Right renal pelvis (tissue), 4 donors: Measurements from ENCODE around the gene CRIM1. TPM values are rescaled to one million over a fixed set of nuclear protein-coding genes. Genes with fewer than 3 reads are reported as not detected.

Experiments used
- DNase-seq, 4 donors: peaks; one replicate each; pipeline ENCODE4 v3.0.0-alpha.2; 2013; ENCODE audit warnings: low read depth in 4 of 4, low spot score in 3 of 4, missing footprints in 1 of 4
- polyA plus RNA-seq, 4 donors: library from polyadenylated mRNA; unstranded; fragments of 120-200 nt; gene quantifications; one replicate each; pipeline ENCODE4 v1.2.1, GENCODE V29; 2013; ENCODE audit not compliant: insufficient read length in 4 of 4

The CRIM1 gene
- polyA plus RNA-seq, 4 donors = 93.5 to 115 (median 103) TPM

DNA sequence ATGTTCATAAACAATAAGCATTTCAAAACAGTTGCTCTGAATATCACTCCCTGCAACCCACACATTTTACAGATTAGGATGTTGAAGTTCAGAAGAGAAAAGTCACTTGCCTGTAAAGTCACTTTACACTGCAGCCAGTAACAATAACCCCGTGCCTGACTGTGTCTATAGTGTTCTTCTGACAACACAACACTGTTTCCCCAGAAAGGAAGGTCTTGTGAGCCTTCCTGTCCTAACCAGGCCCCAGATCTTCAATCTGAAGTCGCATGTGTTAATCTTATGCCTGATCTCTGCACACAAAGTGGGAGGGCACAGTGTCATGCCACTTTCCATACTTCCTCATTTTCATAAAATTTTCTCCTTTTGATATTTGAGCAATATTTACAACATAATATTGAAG is 122.2 kb downstream of the CRIM1 start:
- no peak for DNase-seq

DNA sequence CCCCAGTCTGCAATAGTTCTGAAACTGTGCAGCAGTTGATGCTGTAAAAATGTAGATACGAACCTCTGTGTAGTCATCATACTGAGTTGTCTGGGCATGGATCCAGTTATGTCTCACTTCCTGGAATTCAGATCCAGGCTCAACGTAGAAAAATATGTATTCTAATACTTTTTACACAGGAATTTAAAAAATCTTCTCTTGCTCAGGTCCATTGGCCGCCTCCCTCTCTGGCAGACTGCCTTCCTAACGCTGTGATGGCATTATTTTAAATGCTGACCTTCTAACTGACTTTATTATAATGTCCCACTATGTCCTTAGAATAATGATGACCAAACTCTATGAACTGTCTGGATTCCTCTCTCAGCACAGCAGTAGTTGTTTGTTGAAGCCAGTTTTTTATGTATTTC is 122.8 kb downstream of the CRIM1 start:
- no peak for DNase-seq

DNA sequence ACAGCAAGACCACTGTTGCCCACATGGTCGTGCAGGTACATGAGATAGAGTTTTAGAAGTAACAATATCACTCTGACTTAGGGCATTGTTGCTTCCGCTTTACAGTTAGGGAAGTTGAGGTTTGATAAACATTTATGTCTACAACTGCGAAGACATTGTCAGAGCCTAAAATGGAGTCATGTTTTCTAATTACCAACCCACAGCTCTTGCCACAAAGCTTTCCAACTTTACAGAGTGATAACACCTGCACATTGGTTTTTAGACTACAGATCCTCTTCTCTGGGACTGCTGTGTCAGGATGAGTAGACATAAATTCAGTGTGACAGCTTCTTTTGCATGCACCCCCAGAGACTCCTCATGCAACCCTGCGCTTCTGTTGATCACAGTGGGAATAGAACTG is 123.4 kb downstream of the CRIM1 start:
- DNase-seq = no peak

DNA sequence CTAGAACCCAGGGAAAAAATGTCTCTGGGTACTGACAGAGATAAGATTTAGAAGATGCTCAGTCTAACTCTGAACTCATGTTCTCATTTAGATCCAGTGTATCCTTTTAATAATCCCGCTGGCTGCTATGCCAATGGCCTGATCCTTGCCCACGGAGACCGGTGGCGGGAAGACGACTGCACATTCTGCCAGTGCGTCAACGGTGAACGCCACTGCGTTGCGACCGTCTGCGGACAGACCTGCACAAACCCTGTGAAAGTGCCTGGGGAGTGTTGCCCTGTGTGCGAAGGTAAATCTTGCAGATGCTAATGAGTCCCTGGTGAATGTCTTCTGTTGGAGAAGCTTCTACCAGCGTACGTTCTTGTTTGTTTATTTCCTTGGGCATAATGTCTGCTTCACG is 123.8 kb downstream of the CRIM1 start:
- no peak for DNase-seq

DNA sequence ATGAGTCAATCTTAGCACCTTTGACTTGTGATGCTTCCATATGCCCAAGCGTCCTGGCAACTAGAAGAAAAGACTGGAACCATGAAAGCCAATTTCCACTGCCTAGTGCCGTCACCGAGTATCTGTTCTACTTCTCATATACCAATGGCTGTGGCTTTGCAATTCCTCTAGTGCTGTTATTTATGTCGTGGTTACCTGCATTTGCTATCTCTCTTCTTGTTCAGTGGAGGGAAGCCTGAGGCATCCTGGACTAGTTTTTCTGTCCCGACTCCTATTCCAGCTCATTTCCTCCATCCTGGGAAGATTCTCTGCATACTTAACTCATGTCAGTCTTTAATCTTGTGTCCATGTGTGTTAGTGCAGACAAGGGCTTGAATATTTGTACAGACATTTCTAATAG is 124.5 kb downstream of the CRIM1 start:
- DNase-seq = no peak

DNA sequence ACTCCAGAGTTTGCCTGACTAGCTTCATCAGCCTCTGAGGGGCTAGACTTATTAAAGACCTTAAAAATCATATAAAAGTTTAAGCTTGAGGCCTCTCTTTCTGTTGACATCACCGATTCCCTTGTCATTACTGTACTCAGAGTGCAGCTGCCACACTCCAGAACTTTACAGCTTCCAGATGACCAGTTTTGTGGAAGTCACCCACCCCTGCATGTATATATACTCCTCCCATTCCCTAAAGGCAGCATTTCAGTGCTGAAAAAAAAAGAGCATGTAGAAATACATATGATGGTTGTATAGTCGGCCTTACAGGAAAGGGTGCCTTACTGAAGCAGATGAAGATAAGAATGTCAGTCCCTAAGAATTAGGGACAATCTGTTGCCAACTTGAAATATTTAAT is 125.1 kb downstream of the CRIM1 start:
- DNase-seq = no peak

DNA sequence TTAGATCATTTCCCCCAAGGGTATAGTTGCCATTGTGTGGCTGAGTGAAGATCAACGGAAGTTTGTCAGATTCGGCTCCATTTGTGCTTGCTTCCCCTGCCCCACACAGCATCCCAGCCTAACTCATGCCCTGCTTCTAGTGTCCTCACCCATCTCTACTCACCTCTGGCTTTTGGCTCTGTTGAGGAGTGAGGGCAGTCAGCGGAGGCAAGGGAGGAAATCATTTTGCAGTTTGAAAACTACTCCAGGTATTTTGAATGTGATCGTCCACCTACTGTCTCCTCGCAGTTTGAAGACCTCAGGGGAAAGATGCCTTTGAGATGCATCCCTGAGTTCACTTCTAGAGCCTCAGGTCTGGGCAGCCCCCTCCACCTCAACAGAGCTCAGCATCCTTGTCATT is 126.1 kb downstream of the CRIM1 start:
- DNase-seq = no peak

DNA sequence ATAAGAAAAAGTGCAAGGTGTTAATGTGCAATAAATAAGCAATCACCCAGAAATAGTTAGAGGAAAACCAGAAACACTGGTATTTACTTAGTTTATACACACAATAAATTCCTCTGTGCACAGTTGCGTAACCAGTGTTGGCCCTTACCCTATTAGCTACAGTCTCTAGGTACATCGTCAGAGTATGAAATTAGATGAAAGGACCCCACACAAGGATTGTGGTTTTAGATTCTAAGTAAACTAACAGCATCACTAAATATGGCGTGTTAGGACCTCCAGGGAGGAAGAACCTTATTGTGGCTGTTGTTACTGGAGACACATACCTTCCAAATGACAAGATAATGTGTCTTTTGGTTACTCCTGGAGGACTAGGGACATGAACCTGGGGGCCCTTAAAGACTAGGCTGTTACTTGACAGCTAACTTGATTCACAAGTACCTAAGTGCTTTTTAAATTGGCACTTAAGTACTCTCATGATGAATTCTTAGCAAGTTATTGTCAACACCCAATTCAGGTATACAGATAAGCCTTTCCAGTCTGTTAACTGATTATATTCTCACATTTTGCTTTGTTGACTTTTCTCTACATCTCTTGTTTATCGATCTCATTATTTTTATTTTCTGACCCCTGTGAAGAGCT is 127.1 kb downstream of the CRIM1 start:
- DNase-seq = no peak

DNA sequence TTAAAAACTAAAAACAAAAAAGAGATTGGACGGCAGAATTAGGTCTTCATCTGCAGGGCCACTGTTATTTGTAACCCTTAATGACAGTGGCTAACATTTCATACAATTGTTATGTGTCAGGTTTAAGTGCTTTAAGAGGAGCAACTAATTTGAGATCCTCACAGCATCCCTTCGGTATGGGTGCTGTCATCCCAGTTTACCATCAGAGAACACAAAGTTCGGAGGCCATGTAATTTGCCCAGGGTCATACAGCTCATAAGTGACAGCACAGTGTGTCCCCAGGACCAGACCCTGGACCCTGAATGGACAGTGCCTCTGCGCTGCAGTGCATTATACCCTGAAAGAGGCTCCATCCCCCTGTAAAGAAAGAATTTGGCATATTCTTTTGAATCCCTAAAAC is 127.7 kb downstream of the CRIM1 start:
- DNase-seq = no peak

DNA sequence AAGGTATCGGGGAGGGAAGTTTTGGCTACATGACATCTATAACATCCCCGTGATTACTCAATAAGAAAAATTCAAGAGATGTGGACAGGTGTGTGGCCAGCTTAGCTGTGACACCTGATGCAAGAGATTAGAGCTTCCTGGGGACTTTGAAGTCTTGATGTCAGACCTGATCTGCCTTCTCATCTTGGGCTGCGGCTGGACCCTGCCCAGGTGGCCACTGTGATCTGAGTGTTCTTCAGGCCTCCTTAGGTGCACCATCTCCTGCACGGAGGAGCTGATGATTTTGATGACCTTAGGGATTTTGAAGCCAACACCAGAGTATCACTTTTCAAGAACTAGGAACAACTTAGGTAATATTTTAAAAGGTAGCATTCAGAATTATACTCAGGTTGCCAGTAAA is 128.9 kb downstream of the CRIM1 start:
- no peak for DNase-seq

DNA sequence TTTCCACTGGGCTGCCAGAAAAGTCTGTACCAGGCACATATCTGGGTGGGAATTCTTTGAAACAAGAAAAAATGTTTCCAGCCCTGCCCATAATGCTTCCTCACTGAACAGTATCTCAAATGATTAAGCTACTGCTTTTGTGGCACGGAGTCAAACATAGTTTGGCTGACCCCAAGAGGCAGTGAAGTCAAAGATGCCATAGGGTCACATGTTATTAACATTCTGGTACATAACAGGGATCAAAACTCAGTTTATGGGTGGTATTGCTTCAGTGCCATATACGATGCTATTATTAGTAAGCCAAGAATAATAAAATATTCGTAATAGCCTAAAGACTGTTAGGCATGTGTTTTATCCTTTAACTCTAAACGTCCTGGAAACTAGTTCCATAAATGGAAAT is 129.9 kb downstream of the CRIM1 start:
- no peak for DNase-seq

DNA sequence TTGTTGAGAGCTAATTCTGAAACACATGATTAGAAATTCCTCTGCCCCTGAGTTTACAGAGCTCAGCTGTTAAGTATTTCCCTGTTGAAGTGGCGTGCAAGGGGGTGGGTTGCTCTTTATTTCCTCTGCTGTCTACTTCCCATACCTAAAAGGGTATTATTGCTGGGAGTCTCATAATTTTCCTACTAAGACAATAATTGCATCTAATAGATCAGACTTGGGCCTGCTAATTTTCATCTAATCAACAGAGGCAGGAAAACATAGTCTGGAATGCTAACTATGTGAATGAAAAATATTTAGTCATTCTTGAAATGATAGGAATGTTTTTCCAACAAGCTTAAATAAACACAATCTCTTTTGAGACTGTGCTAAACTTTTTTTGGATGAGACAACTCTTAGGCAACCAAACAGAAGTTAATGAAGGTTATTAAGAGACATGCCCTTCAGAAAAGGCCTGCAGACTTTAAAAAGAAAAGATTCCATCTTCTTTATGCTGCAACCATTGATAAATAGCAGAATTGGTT is 131.0 kb downstream of the CRIM1 start:
- peak in 1 of 4 donors; percentile 37 for DNase-seq

DNA sequence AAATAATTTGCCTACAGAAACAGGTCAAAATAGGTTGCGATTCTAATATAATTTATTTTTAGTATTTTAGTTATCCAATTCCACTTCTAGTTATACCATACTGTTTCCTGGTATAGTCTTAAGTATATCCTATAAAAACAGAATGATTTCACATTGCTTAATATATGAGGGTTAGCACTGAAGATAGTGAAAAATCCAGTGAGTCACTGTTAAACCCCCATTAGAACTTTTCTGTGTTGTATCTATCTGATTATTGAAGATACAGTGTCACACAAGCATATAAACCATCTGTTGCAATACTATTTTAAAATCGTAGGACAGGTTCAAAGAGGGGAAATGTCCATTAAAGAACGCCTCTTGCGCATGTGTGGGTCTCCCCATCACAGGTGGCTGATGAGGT is 132.4 kb downstream of the CRIM1 start:
- DNase-seq = no peak

DNA sequence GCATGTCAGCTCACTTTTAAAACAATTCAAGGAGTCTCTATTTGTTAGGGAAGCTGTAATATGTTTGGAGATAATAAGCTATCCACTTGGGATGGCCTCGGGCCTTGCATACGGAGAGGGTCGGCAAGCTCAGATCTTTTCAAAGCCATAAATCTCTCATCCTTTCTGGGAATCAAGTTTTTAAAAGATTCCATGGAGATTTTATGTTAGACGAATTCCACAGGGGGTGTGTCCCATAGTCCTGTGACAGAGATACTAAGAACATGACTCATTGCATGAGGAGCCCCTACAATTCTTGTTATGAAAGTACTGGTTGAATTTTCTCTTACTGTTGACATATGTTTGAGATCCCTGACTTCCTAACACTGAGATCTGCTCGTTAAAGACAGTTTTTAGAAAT is 133.7 kb downstream of the CRIM1 start:
- no peak for DNase-seq

DNA sequence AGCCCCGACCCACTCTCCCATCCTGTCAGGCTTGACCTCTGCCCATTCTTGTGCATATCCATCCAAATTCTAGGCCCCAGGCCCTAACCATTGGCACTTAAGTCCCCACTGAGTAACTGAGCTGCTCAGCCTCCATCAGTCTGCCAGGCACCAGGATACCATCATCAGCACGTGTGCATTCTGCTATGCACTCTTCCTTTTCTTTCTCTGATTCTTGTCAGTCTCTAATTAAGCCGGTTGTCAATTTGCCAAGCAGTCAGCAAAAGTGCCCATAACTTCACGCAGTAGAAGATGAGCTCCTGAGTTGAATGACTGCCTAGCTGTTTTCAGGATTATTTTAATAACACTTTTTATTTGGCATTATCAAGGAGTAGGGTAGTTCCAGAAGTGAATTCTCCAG is 135.2 kb downstream of the CRIM1 start:
- no peak for DNase-seq

DNA sequence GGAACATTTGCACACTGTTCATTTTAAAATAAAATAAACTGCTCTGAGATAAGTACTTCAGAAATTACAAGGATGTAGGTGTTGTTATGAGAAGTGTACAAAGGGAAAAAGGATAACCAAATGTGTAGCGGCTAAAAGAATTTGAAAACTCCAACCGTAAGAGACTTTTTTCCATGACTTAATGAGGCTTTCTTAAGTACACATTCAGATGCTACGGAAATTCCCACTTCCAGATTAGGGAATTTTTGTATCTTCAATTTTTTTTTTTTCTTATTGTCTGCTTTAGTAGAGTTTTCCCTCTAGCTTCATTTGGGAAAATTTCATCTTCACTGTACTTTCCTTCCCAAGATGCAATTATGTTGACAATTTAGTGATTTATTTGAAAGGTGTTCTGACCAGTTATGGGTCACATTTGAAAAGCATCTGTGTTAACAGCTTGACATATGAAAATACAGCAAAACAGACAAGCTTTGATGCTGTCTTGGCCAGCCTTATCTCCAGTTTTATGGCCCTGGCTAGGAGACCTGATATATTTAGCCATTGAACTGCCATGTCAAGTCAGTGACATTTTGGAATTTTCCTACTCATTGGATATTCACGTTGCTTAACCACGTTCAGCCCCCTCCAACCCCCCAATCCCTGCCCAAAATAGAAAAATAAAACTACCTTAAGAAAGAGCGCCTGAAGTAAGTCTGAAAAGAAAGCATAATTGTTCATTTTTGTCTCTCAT is 136.8 kb downstream of the CRIM1 start:
- DNase-seq = no peak

DNA sequence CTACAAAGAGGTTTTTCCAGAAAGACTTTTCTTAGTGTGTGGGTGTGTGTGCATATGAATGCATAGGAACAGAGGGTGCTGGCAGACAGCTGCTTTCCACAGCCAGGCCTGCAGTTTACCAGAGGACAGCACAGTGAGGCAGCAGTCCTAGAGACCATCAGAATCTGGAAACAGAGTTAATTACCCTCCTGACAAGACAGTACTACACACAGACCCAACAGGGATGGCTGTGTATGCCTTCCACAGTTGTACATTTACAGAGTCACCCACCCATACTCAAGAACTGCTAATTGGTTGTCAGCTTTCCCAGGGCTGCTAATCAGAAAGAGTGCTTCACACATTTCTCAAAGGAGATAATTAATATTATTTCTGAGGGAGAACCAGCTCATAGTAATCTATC is 137.7 kb downstream of the CRIM1 start:
- DNase-seq = no peak

DNA sequence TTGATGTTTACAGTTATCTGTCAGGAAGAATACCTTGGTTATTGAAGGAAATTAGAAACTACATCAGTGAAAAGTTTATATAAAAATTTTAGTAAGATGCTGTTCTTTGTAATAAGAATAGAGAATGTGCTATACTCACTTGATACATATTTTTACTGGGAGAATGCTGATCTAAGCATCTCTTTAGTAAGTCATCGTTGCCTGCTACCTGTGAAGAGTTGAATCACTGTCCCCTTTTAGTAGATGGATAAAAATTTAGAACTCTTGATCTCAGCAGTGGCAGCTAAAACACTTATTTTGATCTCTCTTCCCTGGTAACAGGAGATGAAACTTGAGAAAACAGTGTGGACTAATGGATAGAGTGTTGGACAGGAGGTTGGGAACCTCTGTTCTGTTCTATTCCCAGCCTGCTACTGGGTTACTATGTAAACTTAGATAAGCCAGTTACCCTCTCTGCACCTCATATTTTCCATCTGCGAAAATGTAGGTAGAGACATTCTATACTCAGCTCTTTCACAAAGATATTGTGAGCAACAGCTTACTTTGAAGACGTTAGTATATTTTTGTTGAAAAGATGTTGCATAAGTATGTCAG is 142.1 kb downstream of the CRIM1 start:
- DNase-seq = no peak

DNA sequence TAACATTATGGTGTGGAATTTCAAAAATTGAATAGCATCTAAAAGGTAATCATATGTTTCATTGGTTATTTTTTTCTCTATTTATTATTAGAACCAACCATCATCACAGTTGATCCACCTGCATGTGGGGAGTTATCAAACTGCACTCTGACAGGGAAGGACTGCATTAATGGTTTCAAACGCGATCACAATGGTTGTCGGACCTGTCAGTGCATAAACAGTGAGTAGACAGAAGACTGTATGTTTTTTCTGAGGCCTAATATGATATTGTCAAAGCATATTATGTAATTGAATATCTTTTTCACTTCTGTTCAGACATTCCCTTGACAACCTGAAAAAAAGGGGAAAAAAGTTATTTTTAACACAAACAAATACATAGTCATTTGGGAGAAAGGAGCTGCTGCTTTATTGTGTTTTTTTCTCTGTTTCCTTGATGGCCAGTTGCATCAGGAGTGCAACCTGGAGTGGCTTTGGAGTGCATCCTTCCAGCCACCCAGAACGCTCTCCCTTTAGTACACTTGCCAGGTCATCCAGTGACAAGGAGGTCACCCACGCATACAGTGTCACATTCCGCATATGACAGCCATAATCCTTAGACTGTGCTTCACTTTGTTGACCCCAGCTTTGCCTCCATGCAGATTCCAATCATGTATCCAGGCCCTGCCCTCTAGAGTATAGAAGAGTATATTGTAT is 143.7 kb downstream of the CRIM1 start:
- DNase-seq = no peak

DNA sequence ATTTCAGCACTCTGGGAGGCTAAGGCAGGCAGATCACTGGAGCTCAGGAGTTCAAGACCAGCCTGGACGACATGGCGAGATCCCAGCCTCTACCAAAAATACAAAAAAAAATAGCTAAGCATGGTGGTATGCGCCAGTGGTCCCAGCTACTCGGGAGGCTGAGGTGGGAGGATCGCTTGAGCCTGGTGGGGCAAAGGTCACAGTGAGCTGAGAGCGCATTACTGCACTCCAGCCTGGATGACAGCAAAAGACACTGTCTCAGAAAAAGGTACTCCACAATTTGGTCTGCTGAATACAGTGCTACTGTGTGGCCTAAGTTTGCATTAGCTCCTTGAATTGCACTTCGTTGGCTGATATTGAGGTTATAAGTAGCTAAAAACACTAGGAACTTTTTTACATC is 144.5 kb downstream of the CRIM1 start:
- DNase-seq = no peak

DNA sequence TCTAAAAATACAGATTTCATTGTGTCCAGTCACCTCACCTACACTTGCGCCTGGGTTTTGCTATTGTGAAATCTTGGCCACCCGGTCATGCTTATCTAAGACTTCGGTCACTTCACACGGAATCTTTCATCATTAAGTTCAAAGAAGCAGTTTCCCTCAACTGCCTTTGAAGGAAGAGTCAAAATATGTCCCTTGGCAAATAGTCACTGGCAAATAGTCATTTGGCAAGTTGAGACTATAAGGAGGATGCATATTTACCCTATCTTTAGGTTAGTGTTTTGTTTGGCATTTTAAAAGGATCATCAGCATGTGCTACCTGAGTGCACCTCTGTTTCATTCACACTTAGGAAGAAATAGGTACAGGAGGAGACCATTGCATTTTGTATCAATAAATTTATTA is 146.5 kb downstream of the CRIM1 start:
- DNase-seq = no peak
